Measurements from ENCODE around the gene SLC25A5.
"Not testable (repeated sequence)": the region's sequence is repeated elsewhere in the genome, so short reads cannot be mapped to it uniquely, and the experiment has no call there.

The SLC25A5 gene

DNA sequence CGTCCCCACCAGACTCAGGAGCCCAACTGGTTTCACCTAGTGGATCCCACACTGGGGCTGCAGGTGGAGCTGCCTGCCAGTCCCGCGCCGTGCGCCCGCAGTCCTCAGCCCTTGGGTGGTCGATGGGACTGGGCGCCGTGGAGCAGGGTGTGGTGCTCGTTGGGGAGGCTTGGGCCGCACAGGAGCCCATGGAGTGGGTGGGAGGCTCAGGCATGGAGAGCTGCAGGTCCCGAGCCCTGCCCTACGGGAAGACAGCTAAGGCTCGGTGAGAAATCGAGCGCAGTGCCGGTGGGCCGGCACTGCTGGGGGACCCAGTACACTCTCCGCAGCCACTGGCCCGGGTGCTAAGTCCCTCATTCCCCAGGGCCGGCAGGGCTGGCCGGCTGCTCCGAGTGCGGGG lies 19.5 kb downstream of the SLC25A5 start:
- not testable (repeated sequence) for H2BK12ac ChIP-seq (ENCODE audit: low read length); H3K23ac ChIP-seq (ENCODE audit: low read length); H3K79me1 ChIP-seq (ENCODE audit: low read length); H2BK120ac ChIP-seq (ENCODE audit: insufficient read depth, low read length, poor library complexity); H3K4me2 ChIP-seq (ENCODE audit: low read length); H3K27ac ChIP-seq (ENCODE audit: low read depth, low read length); H3K79me2 ChIP-seq (ENCODE audit: control insufficient read depth, insufficient read depth, low read length, poor library complexity); H3K9ac ChIP-seq (ENCODE audit: low read length); H2AFZ ChIP-seq (ENCODE audit: insufficient read depth, low read length, poor library complexity); H4K91ac ChIP-seq (ENCODE audit: low read depth, low read length); H2BK5ac ChIP-seq (ENCODE audit: low read depth, low read length, poor library complexity); H3K4me1 ChIP-seq (ENCODE audit: control insufficient read depth in 1 of 2, insufficient read depth in 2 of 2, low read length in 2 of 2); H3K4ac ChIP-seq (ENCODE audit: low read depth, low read length); H4K8ac ChIP-seq (ENCODE audit: low read depth, low read length); H3K36me3 ChIP-seq (ENCODE audit: control insufficient read depth in 1 of 2, insufficient read depth in 2 of 2, low read length in 2 of 2); H4K12ac ChIP-seq (ENCODE audit: low read depth, low read length); H3K4me3 ChIP-seq (ENCODE audit: low read depth, low read length); H3K18ac ChIP-seq (ENCODE audit: low read length); H2AK5ac ChIP-seq (ENCODE audit: low read length); H3K27me3 ChIP-seq (ENCODE audit: insufficient read depth, low read length); H3K14ac ChIP-seq (ENCODE audit: low read length); H3K9me3 ChIP-seq (ENCODE audit: insufficient read depth, low read depth, low read length); DNase-seq
- no CpG with 5 or more reads among the region's 24 CpGs for whole genome bisulfite sequencing (ENCODE audit: extremely low coverage, insufficient coverage, insufficient read length)

DNA sequence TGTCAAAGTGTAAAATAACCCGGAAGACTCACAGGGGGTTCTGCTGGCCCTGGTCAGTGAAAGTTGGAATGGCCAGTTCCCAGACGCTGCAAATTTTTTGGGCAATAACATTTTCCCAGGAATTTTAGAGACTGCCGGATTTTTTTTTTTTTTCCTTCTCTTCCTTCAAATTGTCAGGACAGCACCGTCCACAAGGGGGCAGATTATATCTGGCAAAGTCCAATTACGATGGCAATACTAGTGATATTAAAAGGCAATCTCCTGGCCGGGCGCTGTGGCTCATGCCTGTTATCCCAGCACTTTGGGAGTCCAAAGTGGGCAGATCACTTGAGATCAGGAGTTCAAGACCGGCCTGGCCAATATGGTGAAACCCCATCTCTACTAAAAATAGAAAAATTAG lies 20.5 kb downstream of the SLC25A5 start:
- no peak overlapping the region for H4K91ac ChIP-seq (ENCODE audit: low read depth, low read length)
- H3K4me1 ChIP-seq (ENCODE audit: control insufficient read depth in 1 of 2, insufficient read depth in 2 of 2, low read length in 2 of 2), result no peaks in the 10 kb centered on the region
- no peaks in the 10 kb centered on the region for H3K27me3 ChIP-seq (ENCODE audit: insufficient read depth, low read length)
- no peak overlapping the region for H2BK12ac ChIP-seq (ENCODE audit: low read length)
- no peak overlapping the region for H2AFZ ChIP-seq (ENCODE audit: insufficient read depth, low read length, poor library complexity)
- H3K79me1 ChIP-seq (ENCODE audit: low read length), result no peaks in the 10 kb centered on the region
- no peak overlapping the region for H4K8ac ChIP-seq (ENCODE audit: low read depth, low read length)
- H3K4me3 ChIP-seq (ENCODE audit: low read depth, low read length), result no peak overlapping the region
- peak; percentile 30 to 69 for DNase-seq
- H3K4me2 ChIP-seq (ENCODE audit: low read length), result no peak overlapping the region
- H3K23ac ChIP-seq (ENCODE audit: low read length), result no peak overlapping the region
- H2BK5ac ChIP-seq (ENCODE audit: low read depth, low read length, poor library complexity), result no peak overlapping the region
- H2BK120ac ChIP-seq (ENCODE audit: insufficient read depth, low read length, poor library complexity), result no peak overlapping the region
- H2AK5ac ChIP-seq (ENCODE audit: low read length), result no peak overlapping the region
- H3K14ac ChIP-seq (ENCODE audit: low read length), result no peak overlapping the region
- H3K4ac ChIP-seq (ENCODE audit: low read depth, low read length), result no peak overlapping the region
- H4K12ac ChIP-seq (ENCODE audit: low read depth, low read length), result no peak overlapping the region
- no peak overlapping the region for H3K27ac ChIP-seq (ENCODE audit: low read depth, low read length)
- H3K9me3 ChIP-seq (ENCODE audit: insufficient read depth, low read depth, low read length), result no peaks in the 10 kb centered on the region
- no CpG with 5 or more reads among the region's 8 CpGs for WGBS (ENCODE audit: extremely low coverage, insufficient coverage, insufficient read length)
- H3K9ac ChIP-seq (ENCODE audit: low read length), result no peak overlapping the region
- no peaks in the 10 kb centered on the region for H3K36me3 ChIP-seq (ENCODE audit: control insufficient read depth in 1 of 2, insufficient read depth in 2 of 2, low read length in 2 of 2)
- H3K79me2 ChIP-seq (ENCODE audit: control insufficient read depth, insufficient read depth, low read length, poor library complexity), result no peaks in the 10 kb centered on the region
- no peak overlapping the region for H3K18ac ChIP-seq (ENCODE audit: low read length)

DNA sequence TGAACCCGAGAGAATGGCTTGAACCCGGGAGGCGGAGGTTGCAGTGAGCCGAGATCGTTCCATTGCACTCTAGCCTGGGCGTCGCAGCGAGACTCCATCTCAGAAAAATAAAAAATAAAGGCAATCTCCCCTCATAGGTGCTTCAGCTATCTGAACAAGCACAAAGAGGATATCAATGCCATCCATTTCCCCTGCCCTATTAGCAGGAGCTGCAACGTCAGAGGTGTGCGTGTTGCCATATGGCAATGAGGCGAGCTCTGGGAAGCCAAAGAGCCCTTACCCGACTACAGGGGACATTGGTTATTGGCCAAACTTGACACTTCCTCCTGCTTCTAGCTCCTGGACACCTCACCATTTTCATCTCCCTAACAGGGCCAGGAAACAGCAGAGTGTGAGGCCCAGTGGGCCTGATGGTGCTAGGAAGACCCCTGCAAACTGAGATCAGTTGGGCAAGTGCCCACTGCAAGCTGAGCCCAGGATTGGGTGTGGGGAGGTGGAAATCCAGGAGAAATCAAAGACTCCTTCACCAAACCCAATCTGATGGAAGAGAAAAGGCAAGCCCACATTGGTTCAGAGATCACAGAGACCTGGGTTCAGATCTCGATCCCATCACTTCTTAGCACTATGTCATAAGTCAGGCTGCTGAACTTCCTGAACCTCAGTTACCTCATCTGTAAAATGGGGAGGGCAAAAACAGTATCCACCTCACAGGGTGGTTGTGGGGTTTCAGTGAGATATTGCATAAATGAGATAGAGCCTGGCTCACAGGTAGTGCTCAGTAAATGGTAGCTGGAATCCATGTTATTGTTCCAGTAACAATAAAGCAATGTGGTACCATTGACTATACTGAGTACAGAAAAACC lies 21.2 kb downstream of the SLC25A5 start:
- H3K4me1 ChIP-seq (ENCODE audit: control insufficient read depth in 1 of 2, insufficient read depth in 2 of 2, low read length in 2 of 2), result no peaks in the 10 kb centered on the region
- WGBS (ENCODE audit: extremely low coverage, insufficient coverage, insufficient read length), result no CpG with 5 or more reads among the region's 13 CpGs

GRCh38 chrX:119492463-119492862 lies 24.2 kb downstream of the SLC25A5 start:
- Histone ChIP-seq H3K18ac (ENCODE audit: low read length) (no peak overlapping the region), H3K79me1 (ENCODE audit: low read length) (no peaks in the 10 kb centered on the region), H4K12ac (ENCODE audit: low read depth, low read length) (no peak overlapping the region), H4K91ac (ENCODE audit: low read depth, low read length) (no peak overlapping the region), H3K9me3 (ENCODE audit: insufficient read depth, low read depth, low read length) (no peaks in the 10 kb centered on the region), H3K14ac (ENCODE audit: low read length) (no peak overlapping the region), H3K4ac (ENCODE audit: low read depth, low read length) (no peak overlapping the region), H2BK12ac (ENCODE audit: low read length) (no peak overlapping the region), H2AK5ac (ENCODE audit: low read length) (no peak overlapping the region), H3K27ac (ENCODE audit: low read depth, low read length) (no peak overlapping the region), H3K79me2 (ENCODE audit: control insufficient read depth, insufficient read depth, low read length, poor library complexity) (no peaks in the 10 kb centered on the region), H3K27me3 (ENCODE audit: insufficient read depth, low read length) (no peaks in the 10 kb centered on the region), H3K9ac (ENCODE audit: low read length) (no peak overlapping the region), H2AFZ (ENCODE audit: insufficient read depth, low read length, poor library complexity) (no peak overlapping the region), H2BK120ac (ENCODE audit: insufficient read depth, low read length, poor library complexity) (no peak overlapping the region), H3K4me1 (ENCODE audit: control insufficient read depth in 1 of 2, insufficient read depth in 2 of 2, low read length in 2 of 2) (peaks cover 2 to 8% of the 10 kb centered on the region in 2 experiments), H3K36me3 (ENCODE audit: control insufficient read depth in 1 of 2, insufficient read depth in 2 of 2, low read length in 2 of 2) (no peaks in the 10 kb centered on the region), H2BK5ac (ENCODE audit: low read depth, low read length, poor library complexity) (no peak overlapping the region), H3K4me2 (ENCODE audit: low read length) (no peak overlapping the region), H3K4me3 (ENCODE audit: low read depth, low read length) (no peak overlapping the region), H3K23ac (ENCODE audit: low read length) (no peak overlapping the region), H4K8ac (ENCODE audit: low read depth, low read length) (no peak overlapping the region)
- WGBS (ENCODE audit: extremely low coverage, insufficient coverage, insufficient read length), result no CpG with 5 or more reads among the region's 2 CpGs
- no peak for DNase-seq

More for the DNA sequence above, 21.2 kb downstream of the SLC25A5 start:
- Histone ChIP-seq H3K27me3 (ENCODE audit: insufficient read depth, low read length) (no peaks in the 10 kb centered on the region), H2AFZ (ENCODE audit: insufficient read depth, low read length, poor library complexity) (no peak overlapping the region), H2BK5ac (ENCODE audit: low read depth, low read length, poor library complexity) (no peak overlapping the region), H3K18ac (ENCODE audit: low read length) (no peak overlapping the region), H3K79me2 (ENCODE audit: control insufficient read depth, insufficient read depth, low read length, poor library complexity) (no peaks in the 10 kb centered on the region), H3K4me3 (ENCODE audit: low read depth, low read length) (no peak overlapping the region), H4K91ac (ENCODE audit: low read depth, low read length) (no peak overlapping the region), H3K9me3 (ENCODE audit: insufficient read depth, low read depth, low read length) (no peaks in the 10 kb centered on the region), H3K4ac (ENCODE audit: low read depth, low read length) (no peak overlapping the region), H2BK120ac (ENCODE audit: insufficient read depth, low read length, poor library complexity) (no peak overlapping the region), H4K12ac (ENCODE audit: low read depth, low read length) (peak overlapping the region; percentile 30), H4K8ac (ENCODE audit: low read depth, low read length) (no peak overlapping the region), H3K14ac (ENCODE audit: low read length) (no peak overlapping the region), H3K23ac (ENCODE audit: low read length) (no peak overlapping the region), H3K79me1 (ENCODE audit: low read length) (no peaks in the 10 kb centered on the region), H2AK5ac (ENCODE audit: low read length) (no peak overlapping the region), H2BK12ac (ENCODE audit: low read length) (no peak overlapping the region), H3K9ac (ENCODE audit: low read length) (no peak overlapping the region), H3K36me3 (ENCODE audit: control insufficient read depth in 1 of 2, insufficient read depth in 2 of 2, low read length in 2 of 2) (no peaks in the 10 kb centered on the region), H3K4me2 (ENCODE audit: low read length) (no peak overlapping the region), H3K27ac (ENCODE audit: low read depth, low read length) (no peak overlapping the region)
- no peak for DNase-seq
